GM23338 (cell line): Measurements from ENCODE around the gene ENPP5. TPM values are rescaled to one million over a fixed set of nuclear protein-coding genes. Genes with fewer than 3 reads are reported as not detected.
A peak's percentile ranks its signal among the peaks of the same experiment; 100 is the strongest.

Source experiments
- ATAC-seq: fragments of 200-7000 bp; cut with Tn5 transposase; 3 replicates; pipeline ENCODE4 v1.9.1; 2020
- DNase-seq: peaks from one replicate; pipeline ENCODE4 v3.0.0-alpha.2; 2015; ENCODE audit warnings: low spot score
- H2AFZ ChIP-seq: fragments of 200-600 bp; sonication (generic); 2 replicates; pipeline ENCODE4 v1.8.0; 2016; ENCODE audit warnings: antibody characterized with exemption, mild to moderate bottlenecking, moderate library complexity
- H3F3A ChIP-seq: fragments of 200-600 bp; sonication (generic); replicated peaks from 2 replicates; pipeline ENCODE4 v1.8.0; 2017; ENCODE audit warnings: antibody characterized with exemption, mixed run types, low read depth
- H3K27ac ChIP-seq: fragments of 200-600 bp; sonication (generic); 2 replicates; pipeline ENCODE4 v1.6.1; 2016; ENCODE audit warnings: low read depth
- H3K27me3 ChIP-seq: fragments of 200-600 bp; sonication (generic); 2 replicates; pipeline ENCODE4 v1.8.0; 2016; ENCODE audit warnings: mild to moderate bottlenecking, mixed run types, moderate library complexity; ENCODE audit not compliant: insufficient read depth
- H3K36me3 ChIP-seq: fragments of 200-600 bp; sonication (generic); 2 replicates; pipeline ENCODE4 v1.8.0; 2016; ENCODE audit warnings: mild to moderate bottlenecking; ENCODE audit not compliant: insufficient read depth
- H3K4me1 ChIP-seq: fragments of 200-600 bp; sonication (generic); 2 replicates; pipeline ENCODE4 v1.8.0; 2016; ENCODE audit warnings: mild to moderate bottlenecking, moderate library complexity; ENCODE audit not compliant: insufficient read depth
- H3K4me2 ChIP-seq: fragments of 200-600 bp; sonication (generic); 2 replicates; pipeline ENCODE4 v1.7.1; 2017; ENCODE audit warnings: mixed run types
- H3K4me3 ChIP-seq: fragments of 200-600 bp; sonication (generic); 2 replicates; pipeline ENCODE4 v1.6.1; 2016; ENCODE audit warnings: mixed run types
- H3K79me2 ChIP-seq: fragments of 200-600 bp; sonication (generic); replicated peaks from 2 replicates; pipeline ENCODE4 v1.8.0; 2017; ENCODE audit warnings: mild to moderate bottlenecking; ENCODE audit not compliant: insufficient read depth
- H3K9me2 ChIP-seq: fragments of 200-600 bp; sonication (generic); 2 replicates; pipeline ENCODE4 v1.8.0; 2017; ENCODE audit not compliant: insufficient read depth
- H4K20me1 ChIP-seq: fragments of 200-600 bp; sonication (generic); replicated peaks from 2 replicates; pipeline ENCODE4 v1.8.0; 2017; ENCODE audit warnings: mild to moderate bottlenecking; ENCODE audit not compliant: insufficient read depth
- H3K27ac Mint-ChIP-seq: 2 replicates; pipeline ENCODE4 v1.8.0; 2020; ENCODE audit warnings: inconsistent platforms, mild to moderate bottlenecking, moderate library complexity, mixed read lengths
- H3K27me3 Mint-ChIP-seq: 3 replicates; pipeline ENCODE4 v1.8.0; 2022; ENCODE audit warnings: low read depth, mild to moderate bottlenecking, moderate library complexity, mixed read lengths, inconsistent platforms; ENCODE audit not compliant: insufficient read depth, poor library complexity
- H3K36me3 Mint-ChIP-seq: 3 replicates; pipeline ENCODE4 v1.8.0; 2021; ENCODE audit warnings: low read depth, mild to moderate bottlenecking, inconsistent platforms, moderate library complexity, mixed read lengths
- H3K4me1 Mint-ChIP-seq: 3 replicates; pipeline ENCODE4 v1.8.0; 2020; ENCODE audit warnings: mild to moderate bottlenecking, inconsistent platforms, mixed read lengths
- H3K4me3 Mint-ChIP-seq: 3 replicates; pipeline ENCODE4 v1.8.0; 2021; ENCODE audit warnings: moderate library complexity, mild to moderate bottlenecking, inconsistent platforms, mixed read lengths
- H3K9me3 Mint-ChIP-seq: 3 replicates; pipeline ENCODE4 v1.8.0; 2020; ENCODE audit warnings: moderate library complexity, mild to moderate bottlenecking, inconsistent platforms, mixed read lengths
- CREB1 ChIP-seq: fragments of 250-450 bp; sonication (Bioruptor Pico); IDR thresholded peaks from 2 replicates; pipeline ENCODE4 v1.5.0; 2020; ENCODE audit warnings: low read depth, mild to moderate bottlenecking, moderate library complexity
- EZH2 ChIP-seq: fragments of 200-600 bp; sonication (generic); IDR thresholded peaks from one replicate; pipeline ENCODE4 v1.8.0; 2017; ENCODE audit warnings: antibody characterized with exemption, mild to moderate bottlenecking, low read depth; ENCODE audit not compliant: unreplicated experiment
- EZH2phosphoT487 ChIP-seq: fragments of 200-600 bp; sonication (generic); IDR thresholded peaks from one replicate; pipeline ENCODE4 v1.8.1; 2018; ENCODE audit warnings: antibody characterized with exemption; ENCODE audit not compliant: unreplicated experiment
- JUNB ChIP-seq: IDR thresholded peaks from one replicate; pipeline ENCODE4 v1.6.1; 2016; ENCODE audit warnings: antibody characterized with exemption; ENCODE audit not compliant: unreplicated experiment
- NANOG ChIP-seq: IDR thresholded peaks from 2 replicates; pipeline ENCODE4 v1.6.1; 2016; ENCODE audit warnings: antibody characterized with exemption, borderline replicate concordance
- POLR2AphosphoS5 ChIP-seq: IDR thresholded peaks from 2 replicates; pipeline ENCODE4 v1.6.1; 2016; ENCODE audit warnings: antibody characterized with exemption, low read depth
- REST ChIP-seq: IDR thresholded peaks from one replicate; pipeline ENCODE4 v1.6.1; 2018; ENCODE audit warnings: antibody characterized with exemption; ENCODE audit not compliant: unreplicated experiment
- STAT1 ChIP-seq: IDR thresholded peaks from one replicate; pipeline ENCODE4 v1.6.1; 2016; ENCODE audit warnings: antibody characterized with exemption; ENCODE audit not compliant: unreplicated experiment
- ZNF114 ChIP-seq: fragments of 250-450 bp; sonication (Bioruptor Pico); IDR thresholded peaks from 2 replicates; pipeline ENCODE4 v1.5.0; 2020; ENCODE audit warnings: mild to moderate bottlenecking, moderate library complexity
- ZNF331 ChIP-seq: fragments of 250-450 bp; sonication (Bioruptor Pico); IDR thresholded peaks from 2 replicates; pipeline ENCODE4 v1.5.0; 2020; ENCODE audit warnings: low read depth, mild to moderate bottlenecking, moderate library complexity
- polyA plus RNA-seq: library from polyadenylated mRNA; unstranded; fragments of >200 nt; fragmentation: Nextera tagmentation; extraction: Ambion mirVana; gene quantifications from 2 replicates; pipeline ENCODE4 v1.2.1, GENCODE V29; 2016
- total RNA-seq: library from RNA; depleted of rRNA; stranded (reverse); fragments of >200 nt; shearing (Covaris generic); gene quantifications from 2 replicates; pipeline ENCODE4 v1.2.3, GENCODE V29; 2014
- TF ChIP-seq, protein P1 (sequence below), 2 experiments: fragments of 200-600 bp in 1 of 2; sonication (generic) in 1 of 2; conservative IDR thresholded peaks; 2 replicates each; pipeline versions ENCODE4 v1.5.1 to v1.6.1; 2016 to 2017; ENCODE audit warnings: antibody characterized with exemption in 2 of 2, low read depth in 2 of 2, mild to moderate bottlenecking in 2 of 2, moderate library complexity in 1 of 2
- TF ChIP-seq, protein P2 (sequence below): fragments of 250-450 bp; sonication (Bioruptor Pico); IDR thresholded peaks from 2 replicates; pipeline ENCODE4 v1.5.0; 2020; ENCODE audit warnings: mild to moderate bottlenecking, moderate library complexity
- TF ChIP-seq, protein P3 (sequence below): IDR thresholded peaks from 2 replicates; pipeline ENCODE4 v1.6.1; 2016; ENCODE audit warnings: antibody characterized with exemption

The ENPP5 gene
- total and polyA plus RNA-seq, 2 experiments from 2014 or later, result 8.5 to 13.0 TPM

GRCh38 chr6:46191961-46192360 lies 21.2 kb upstream of the ENPP5 start:
- no peak overlapping the region for H3K4me2 ChIP-seq
- no peaks in the 10 kb centered on the region for H3K4me1 ChIP-seq
- Mint-ChIP-seq H3K9me3 (no peaks in the 10 kb centered on the region), H3K4me3 (no peak overlapping the region), H3K4me1 (0 out of 3 replicates have a peak, but pooled peaks cover under 1% of the 10 kb centered on the region), H3K36me3 (no peaks in the 10 kb centered on the region; the same call in 2 of the 3 replicates), H3K27ac (no peak overlapping the region), H3K27me3 (no peaks in the 10 kb centered on the region)
- H3K4me3 ChIP-seq, result no peak overlapping the region
- H3K9me2 ChIP-seq, result peaks cover 10% of the 10 kb centered on the region; the same call in 1 of the 2 replicates
- H2AFZ ChIP-seq, result peak overlapping the region; percentile 39; the same call in 1 of the 2 replicates
- no peaks in the 10 kb centered on the region for H3K27me3 ChIP-seq
- H3K27ac ChIP-seq, result no peak overlapping the region
- DNase-seq (no peak), ATAC-seq (no peak)
- TF ChIP-seq EZH2, result no peak
- no peak for TF ChIP-seq STAT1
- no peak for TF ChIP-seq CREB1 (CRISPR knock-in tag)
- TF ChIP-seq, protein P1, sequence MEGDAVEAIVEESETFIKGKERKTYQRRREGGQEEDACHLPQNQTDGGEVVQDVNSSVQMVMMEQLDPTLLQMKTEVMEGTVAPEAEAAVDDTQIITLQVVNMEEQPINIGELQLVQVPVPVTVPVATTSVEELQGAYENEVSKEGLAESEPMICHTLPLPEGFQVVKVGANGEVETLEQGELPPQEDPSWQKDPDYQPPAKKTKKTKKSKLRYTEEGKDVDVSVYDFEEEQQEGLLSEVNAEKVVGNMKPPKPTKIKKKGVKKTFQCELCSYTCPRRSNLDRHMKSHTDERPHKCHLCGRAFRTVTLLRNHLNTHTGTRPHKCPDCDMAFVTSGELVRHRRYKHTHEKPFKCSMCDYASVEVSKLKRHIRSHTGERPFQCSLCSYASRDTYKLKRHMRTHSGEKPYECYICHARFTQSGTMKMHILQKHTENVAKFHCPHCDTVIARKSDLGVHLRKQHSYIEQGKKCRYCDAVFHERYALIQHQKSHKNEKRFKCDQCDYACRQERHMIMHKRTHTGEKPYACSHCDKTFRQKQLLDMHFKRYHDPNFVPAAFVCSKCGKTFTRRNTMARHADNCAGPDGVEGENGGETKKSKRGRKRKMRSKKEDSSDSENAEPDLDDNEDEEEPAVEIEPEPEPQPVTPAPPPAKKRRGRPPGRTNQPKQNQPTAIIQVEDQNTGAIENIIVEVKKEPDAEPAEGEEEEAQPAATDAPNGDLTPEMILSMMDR (conservative IDR thresholded peaks at IDR 0.05; ENCODE audit: low read depth in 2 of 2), result no peak
- no peak for TF ChIP-seq JUNB
- TF ChIP-seq POLR2AphosphoS5, result no peak
- TF ChIP-seq, protein P2, sequence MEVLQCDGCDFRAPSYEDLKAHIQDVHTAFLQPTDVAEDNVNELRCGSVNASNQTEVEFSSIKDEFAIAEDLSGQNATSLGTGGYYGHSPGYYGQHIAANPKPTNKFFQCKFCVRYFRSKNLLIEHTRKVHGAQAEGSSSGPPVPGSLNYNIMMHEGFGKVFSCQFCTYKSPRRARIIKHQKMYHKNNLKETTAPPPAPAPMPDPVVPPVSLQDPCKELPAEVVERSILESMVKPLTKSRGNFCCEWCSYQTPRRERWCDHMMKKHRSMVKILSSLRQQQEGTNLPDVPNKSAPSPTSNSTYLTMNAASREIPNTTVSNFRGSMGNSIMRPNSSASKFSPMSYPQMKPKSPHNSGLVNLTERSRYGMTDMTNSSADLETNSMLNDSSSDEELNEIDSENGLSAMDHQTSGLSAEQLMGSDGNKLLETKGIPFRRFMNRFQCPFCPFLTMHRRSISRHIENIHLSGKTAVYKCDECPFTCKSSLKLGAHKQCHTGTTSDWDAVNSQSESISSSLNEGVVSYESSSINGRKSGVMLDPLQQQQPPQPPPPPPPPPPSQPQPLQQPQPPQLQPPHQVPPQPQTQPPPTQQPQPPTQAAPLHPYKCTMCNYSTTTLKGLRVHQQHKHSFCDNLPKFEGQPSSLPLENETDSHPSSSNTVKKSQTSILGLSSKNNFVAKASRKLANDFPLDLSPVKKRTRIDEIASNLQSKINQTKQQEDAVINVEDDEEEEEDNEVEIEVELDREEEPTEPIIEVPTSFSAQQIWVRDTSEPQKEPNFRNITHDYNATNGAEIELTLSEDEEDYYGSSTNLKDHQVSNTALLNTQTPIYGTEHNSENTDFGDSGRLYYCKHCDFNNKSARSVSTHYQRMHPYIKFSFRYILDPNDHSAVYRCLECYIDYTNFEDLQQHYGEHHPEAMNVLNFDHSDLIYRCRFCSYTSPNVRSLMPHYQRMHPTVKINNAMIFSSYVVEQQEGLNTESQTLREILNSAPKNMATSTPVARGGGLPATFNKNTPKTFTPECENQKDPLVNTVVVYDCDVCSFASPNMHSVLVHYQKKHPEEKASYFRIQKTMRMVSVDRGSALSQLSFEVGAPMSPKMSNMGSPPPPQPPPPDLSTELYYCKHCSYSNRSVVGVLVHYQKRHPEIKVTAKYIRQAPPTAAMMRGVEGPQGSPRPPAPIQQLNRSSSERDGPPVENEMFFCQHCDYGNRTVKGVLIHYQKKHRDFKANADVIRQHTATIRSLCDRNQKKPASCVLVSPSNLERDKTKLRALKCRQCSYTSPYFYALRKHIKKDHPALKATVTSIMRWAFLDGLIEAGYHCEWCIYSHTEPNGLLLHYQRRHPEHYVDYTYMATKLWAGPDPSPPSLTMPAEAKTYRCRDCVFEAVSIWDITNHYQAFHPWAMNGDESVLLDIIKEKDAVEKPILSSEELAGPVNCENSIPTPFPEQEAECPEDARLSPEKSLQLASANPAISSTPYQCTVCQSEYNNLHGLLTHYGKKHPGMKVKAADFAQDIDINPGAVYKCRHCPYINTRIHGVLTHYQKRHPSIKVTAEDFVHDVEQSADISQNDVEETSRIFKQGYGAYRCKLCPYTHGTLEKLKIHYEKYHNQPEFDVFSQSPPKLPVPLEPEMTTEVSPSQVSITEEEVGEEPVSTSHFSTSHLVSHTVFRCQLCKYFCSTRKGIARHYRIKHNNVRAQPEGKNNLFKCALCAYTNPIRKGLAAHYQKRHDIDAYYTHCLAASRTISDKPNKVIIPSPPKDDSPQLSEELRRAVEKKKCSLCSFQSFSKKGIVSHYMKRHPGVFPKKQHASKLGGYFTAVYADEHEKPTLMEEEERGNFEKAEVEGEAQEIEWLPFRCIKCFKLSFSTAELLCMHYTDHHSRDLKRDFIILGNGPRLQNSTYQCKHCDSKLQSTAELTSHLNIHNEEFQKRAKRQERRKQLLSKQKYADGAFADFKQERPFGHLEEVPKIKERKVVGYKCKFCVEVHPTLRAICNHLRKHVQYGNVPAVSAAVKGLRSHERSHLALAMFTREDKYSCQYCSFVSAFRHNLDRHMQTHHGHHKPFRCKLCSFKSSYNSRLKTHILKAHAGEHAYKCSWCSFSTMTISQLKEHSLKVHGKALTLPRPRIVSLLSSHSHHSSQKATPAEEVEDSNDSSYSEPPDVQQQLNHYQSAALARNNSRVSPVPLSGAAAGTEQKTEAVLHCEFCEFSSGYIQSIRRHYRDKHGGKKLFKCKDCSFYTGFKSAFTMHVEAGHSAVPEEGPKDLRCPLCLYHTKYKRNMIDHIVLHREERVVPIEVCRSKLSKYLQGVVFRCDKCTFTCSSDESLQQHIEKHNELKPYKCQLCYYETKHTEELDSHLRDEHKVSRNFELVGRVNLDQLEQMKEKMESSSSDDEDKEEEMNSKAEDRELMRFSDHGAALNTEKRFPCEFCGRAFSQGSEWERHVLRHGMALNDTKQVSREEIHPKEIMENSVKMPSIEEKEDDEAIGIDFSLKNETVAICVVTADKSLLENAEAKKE (CRISPR knock-in tag), result no peak
- no peak for TF ChIP-seq ZNF114 (CRISPR knock-in tag)
- TF ChIP-seq REST, result no peak
- TF ChIP-seq EZH2phosphoT487, result no peak
- TF ChIP-seq NANOG, result no peak
- TF ChIP-seq, protein P3, sequence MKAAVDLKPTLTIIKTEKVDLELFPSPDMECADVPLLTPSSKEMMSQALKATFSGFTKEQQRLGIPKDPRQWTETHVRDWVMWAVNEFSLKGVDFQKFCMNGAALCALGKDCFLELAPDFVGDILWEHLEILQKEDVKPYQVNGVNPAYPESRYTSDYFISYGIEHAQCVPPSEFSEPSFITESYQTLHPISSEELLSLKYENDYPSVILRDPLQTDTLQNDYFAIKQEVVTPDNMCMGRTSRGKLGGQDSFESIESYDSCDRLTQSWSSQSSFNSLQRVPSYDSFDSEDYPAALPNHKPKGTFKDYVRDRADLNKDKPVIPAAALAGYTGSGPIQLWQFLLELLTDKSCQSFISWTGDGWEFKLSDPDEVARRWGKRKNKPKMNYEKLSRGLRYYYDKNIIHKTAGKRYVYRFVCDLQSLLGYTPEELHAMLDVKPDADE, result no peak
- TF ChIP-seq ZNF331 (CRISPR knock-in tag), result no peak
- no peaks in the 10 kb centered on the region for H3K36me3 ChIP-seq
- H3F3A ChIP-seq, result no peaks in the 10 kb centered on the region
- H3K79me2 ChIP-seq, result no peaks in the 10 kb centered on the region
- no peaks in the 10 kb centered on the region for H4K20me1 ChIP-seq
